Subcutaneous abdominal adipose tissue (tissue), 5 donors: ENCODE measurements around the gene TMEFF1.

Experiments
- H3K27ac ChIP-seq: one replicate; pipeline ENCODE4 v1.7.0; 2013; ENCODE audit warnings: low read depth, mild to moderate bottlenecking, inconsistent platforms, low read length, moderate library complexity
- H3K27me3 ChIP-seq, 5 donors: one replicate each; pipeline ENCODE4 v1.7.0; 2013; ENCODE audit warnings: low read length in 5 of 5, inconsistent platforms in 1 of 5; ENCODE audit not compliant: control insufficient read depth in 5 of 5, insufficient read depth in 4 of 5
- H3K36me3 ChIP-seq, 5 donors: one replicate each; pipeline ENCODE4 v1.7.0; 2013; ENCODE audit warnings: low read length in 5 of 5; ENCODE audit not compliant: control insufficient read depth in 5 of 5, insufficient read depth in 5 of 5
- H3K4me1 ChIP-seq, 5 donors: one replicate each; pipeline ENCODE4 v1.7.0; 2013; ENCODE audit warnings: low read length in 5 of 5, mild to moderate bottlenecking in 3 of 5, moderate library complexity in 1 of 5; ENCODE audit not compliant: control insufficient read depth in 5 of 5, insufficient read depth in 5 of 5
- H3K4me3 ChIP-seq, 5 donors: one replicate each; pipeline ENCODE4 v1.7.0; 2013; ENCODE audit warnings: low read length in 5 of 5, low read depth in 1 of 5
- H3K9ac ChIP-seq, 5 donors: one replicate each; pipeline ENCODE4 v1.7.0; 2013; ENCODE audit warnings: low read length in 5 of 5, mild to moderate bottlenecking in 4 of 5, moderate library complexity in 3 of 5
- H3K9me3 ChIP-seq, 5 donors: one replicate each; pipeline ENCODE4 v1.7.0; 2013; ENCODE audit warnings: low read length in 5 of 5; ENCODE audit not compliant: control insufficient read depth in 5 of 5
- donor health status: healthy.
- donor health status: healthy.
- donor health status: healthy.
- donor health status: healthy.
- donor health status: healthy.

The TMEFF1 gene

GRCh38 chr9:100447041-100447440, 25.9 kb upstream of the TMEFF1 start:
- H3K9me3 ChIP-seq: no peaks in the 10 kb centered on the region
- H3K27ac ChIP-seq: no peak overlapping the region
- H3K9ac ChIP-seq: no peak overlapping the region
- no peaks in the 10 kb centered on the region for H3K4me1 ChIP-seq
- no peak overlapping the region for H3K4me3 ChIP-seq
- peaks cover 4 to 22% (median 14%) of the 10 kb centered on the region in 5 donors for H3K36me3 ChIP-seq
- no peaks in the 10 kb centered on the region for H3K27me3 ChIP-seq

GRCh38 chr9:100448266-100448665, 24.7 kb upstream of the TMEFF1 start:
- Histone ChIP-seq H3K36me3 (peaks cover 4 to 31% (median 19%) of the 10 kb centered on the region in 5 donors), H3K9ac (no peak overlapping the region), H3K4me1 (no peaks in the 10 kb centered on the region), H3K27ac (no peak overlapping the region), H3K4me3 (no peak overlapping the region), H3K9me3 (peaks cover 0 to 6% (median 0%) of the 10 kb centered on the region in 5 donors), H3K27me3 (no peaks in the 10 kb centered on the region)

GRCh38 chr9:100449420-100449819, 23.5 kb upstream of the TMEFF1 start:
- no peaks in the 10 kb centered on the region for H3K4me1 ChIP-seq
- H3K9me3 ChIP-seq: peaks cover 0 to 7% (median 0%) of the 10 kb centered on the region in 5 donors
- peaks cover 4 to 27% (median 19%) of the 10 kb centered on the region in 5 donors for H3K36me3 ChIP-seq
- no peaks in the 10 kb centered on the region for H3K27me3 ChIP-seq
- H3K4me3 ChIP-seq: no peak overlapping the region
- no peak overlapping the region for H3K9ac ChIP-seq
- H3K27ac ChIP-seq: no peak overlapping the region

- Histone ChIP-seq H3K36me3 (peaks cover 4 to 27% (median 19%) of the 10 kb centered on the region in 5 donors), H3K27ac (no peak overlapping the region), H3K9me3 (peaks cover 0 to 7% (median 0%) of the 10 kb centered on the region in 5 donors), H3K4me3 (no peak overlapping the region), H3K27me3 (no peaks in the 10 kb centered on the region), H3K4me1 (no peaks in the 10 kb centered on the region), H3K9ac (no peak overlapping the region)
Measured at GRCh38 chr9:100452894-100453293, 20.1 kb upstream of the TMEFF1 start.

GRCh38 chr9:100455470-100455869, 17.5 kb upstream of the TMEFF1 start:
- no peaks in the 10 kb centered on the region for H3K27me3 ChIP-seq

GRCh38 chr9:100457517-100457916, 15.4 kb upstream of the TMEFF1 start:
- H3K36me3 ChIP-seq: peaks cover 0 to 12% (median 6%) of the 10 kb centered on the region in 5 donors
- H3K27ac ChIP-seq: no peak overlapping the region
- H3K4me3 ChIP-seq: no peak overlapping the region
- no peaks in the 10 kb centered on the region for H3K27me3 ChIP-seq
- peaks cover 0 to 7% (median 0%) of the 10 kb centered on the region in 5 donors for H3K9me3 ChIP-seq
- H3K9ac ChIP-seq: no peak overlapping the region
- H3K4me1 ChIP-seq: no peaks in the 10 kb centered on the region

More at GRCh38 chr9:100455470-100455869, 17.5 kb upstream of the TMEFF1 start:
- H3K9ac ChIP-seq: no peak overlapping the region
- peaks cover 0 to 7% (median 0%) of the 10 kb centered on the region in 5 donors for H3K9me3 ChIP-seq
- H3K36me3 ChIP-seq: peaks cover 3 to 21% (median 15%) of the 10 kb centered on the region in 5 donors
- no peak overlapping the region for H3K4me3 ChIP-seq
- H3K4me1 ChIP-seq: no peaks in the 10 kb centered on the region
- H3K27ac ChIP-seq: no peak overlapping the region

DNA sequence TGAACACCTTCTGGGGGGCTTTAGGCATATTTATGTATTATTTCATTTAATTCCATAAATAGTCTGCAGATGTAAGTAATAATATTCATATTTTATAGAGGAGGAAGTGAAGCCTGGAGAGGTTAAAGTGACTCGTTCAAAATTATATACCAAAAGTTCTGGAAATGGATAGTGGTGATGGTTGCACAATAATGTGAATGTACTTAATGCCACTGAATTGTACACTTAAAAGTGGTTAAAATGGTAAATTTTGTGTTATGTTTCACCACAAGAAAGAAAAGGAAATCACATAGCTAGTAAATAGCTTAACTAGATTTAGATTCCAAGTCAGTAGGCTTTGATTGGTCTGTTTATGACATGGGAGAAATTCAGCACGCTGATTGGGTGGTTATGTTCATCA, 13.0 kb upstream of the TMEFF1 start:
- H3K9me3 ChIP-seq: no peaks in the 10 kb centered on the region
- no peak overlapping the region for H3K27ac ChIP-seq
- H3K9ac ChIP-seq: no peak overlapping the region
- no peak overlapping the region for H3K4me3 ChIP-seq
- H3K27me3 ChIP-seq: no peaks in the 10 kb centered on the region
- H3K36me3 ChIP-seq: no peaks in the 10 kb centered on the region
- H3K4me1 ChIP-seq: no peaks in the 10 kb centered on the region

DNA sequence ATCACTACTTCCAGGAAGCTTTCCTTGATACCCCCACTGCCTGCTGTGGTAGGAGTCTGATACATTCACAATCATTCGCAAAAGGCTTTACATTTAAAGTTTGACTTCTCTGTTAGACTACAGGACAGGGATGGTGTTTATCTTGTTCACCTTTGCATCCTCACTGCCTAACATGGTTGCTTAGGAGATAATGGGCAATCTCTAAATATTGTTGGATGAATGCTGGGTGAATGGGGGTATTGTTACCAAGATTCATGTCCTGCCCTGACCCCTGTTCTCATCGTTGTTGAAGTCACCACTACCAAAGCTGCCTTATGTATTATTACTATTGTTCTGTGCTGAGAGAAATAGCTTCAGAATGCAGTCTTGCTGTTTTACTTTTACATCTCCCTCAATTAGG, 7.7 kb upstream of the TMEFF1 start:
- Histone ChIP-seq H3K9ac (no peak overlapping the region), H3K27ac (no peak overlapping the region), H3K4me3 (no peak overlapping the region), H3K27me3 (no peaks in the 10 kb centered on the region), H3K4me1 (peaks cover 0 to 7% (median 4%) of the 10 kb centered on the region in 5 donors), H3K36me3 (no peaks in the 10 kb centered on the region), H3K9me3 (no peaks in the 10 kb centered on the region)

DNA sequence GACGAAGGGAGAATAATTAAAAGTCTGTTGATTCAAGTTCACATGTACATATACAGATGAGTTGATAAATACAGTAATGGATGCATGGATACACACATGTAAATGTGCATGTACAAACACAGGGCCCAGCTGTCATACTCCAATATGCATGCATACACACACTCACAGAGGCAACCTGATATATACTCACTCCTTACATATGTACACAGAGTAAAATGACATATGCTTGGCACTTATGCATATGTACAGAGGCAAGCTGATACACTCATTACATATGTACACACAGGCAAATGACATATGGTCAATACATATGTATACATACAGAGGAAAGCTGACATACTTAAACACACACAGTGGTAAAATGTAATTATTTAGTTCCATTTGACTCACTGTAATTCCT, 7.2 kb upstream of the TMEFF1 start:
- Histone ChIP-seq H3K4me1 (peaks cover 0 to 7% (median 4%) of the 10 kb centered on the region in 5 donors), H3K36me3 (no peaks in the 10 kb centered on the region), H3K4me3 (no peak overlapping the region), H3K27me3 (no peaks in the 10 kb centered on the region), H3K9ac (no peak overlapping the region), H3K27ac (no peak overlapping the region), H3K9me3 (no peaks in the 10 kb centered on the region)

DNA sequence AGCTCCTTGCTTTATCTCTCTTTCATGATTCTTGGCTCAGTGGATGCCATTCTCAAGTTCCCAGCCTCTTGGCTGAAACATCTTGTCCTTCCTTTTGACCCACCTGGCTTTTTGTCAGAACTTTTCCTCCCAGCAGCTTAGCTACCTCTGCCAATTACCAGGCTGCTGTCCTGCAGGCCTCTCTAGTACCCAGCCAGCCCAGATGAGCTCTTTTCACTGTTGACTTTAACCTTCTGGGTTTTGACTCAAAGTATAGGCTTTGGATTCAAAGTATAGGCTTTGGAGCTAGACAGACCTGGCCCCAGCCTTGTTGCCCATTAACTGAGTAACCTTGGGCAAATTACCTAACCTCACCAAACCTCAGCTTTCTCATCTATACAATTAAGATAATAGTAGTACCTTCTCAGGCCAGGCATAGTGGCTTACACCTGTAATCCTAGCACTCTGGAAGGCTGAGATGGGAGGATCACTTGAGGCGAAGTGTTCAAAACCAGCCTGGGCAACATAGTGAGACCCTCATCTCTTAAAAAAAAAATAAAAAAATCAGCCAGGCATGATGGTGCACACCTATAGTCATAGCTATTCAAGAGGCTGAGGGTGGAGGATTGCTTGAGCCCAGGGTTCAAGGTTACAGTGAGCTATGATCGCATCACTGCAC, 6.6 kb upstream of the TMEFF1 start:
- Histone ChIP-seq H3K9me3 (no peaks in the 10 kb centered on the region), H3K4me3 (no peak overlapping the region), H3K27ac (no peak overlapping the region), H3K9ac (no peak overlapping the region), H3K27me3 (no peaks in the 10 kb centered on the region), H3K4me1 (peaks cover 0 to 7% (median 4%) of the 10 kb centered on the region in 5 donors), H3K36me3 (no peaks in the 10 kb centered on the region)
